Cardiac fibroblast (primary cell): ENCODE data around the gene CCL27.

Experiments
- DNase-seq, 2 donors: peaks; one replicate each; pipeline versions ENCODE4 v3.0.0 to v3.0.0-alpha.2; 2010; ENCODE audit warnings: low read depth in 2 of 2
- H3K4me3 ChIP-seq, 2 donors: replicated peaks in 1 of 2; 1 replicate in 1 of 2; 2 replicates in 1 of 2; pipeline ENCODE4 v1.5.1; 2011; ENCODE audit warnings: low read depth in 2 of 2, low read length in 2 of 2, mild to moderate bottlenecking in 2 of 2, moderate library complexity in 1 of 2
- TF ChIP-seq, protein P1 (sequence below): IDR thresholded peaks from one replicate; pipeline ENCODE4 v1.5.1; 2011; ENCODE audit warnings: low read depth, mild to moderate bottlenecking, low read length, inconsistent platforms

The CCL27 gene

GRCh38 chr9:34658461-34658860, 4.0 kb downstream of the CCL27 start:
- no peak overlapping the region for H3K4me3 ChIP-seq
- TF ChIP-seq, protein P1, sequence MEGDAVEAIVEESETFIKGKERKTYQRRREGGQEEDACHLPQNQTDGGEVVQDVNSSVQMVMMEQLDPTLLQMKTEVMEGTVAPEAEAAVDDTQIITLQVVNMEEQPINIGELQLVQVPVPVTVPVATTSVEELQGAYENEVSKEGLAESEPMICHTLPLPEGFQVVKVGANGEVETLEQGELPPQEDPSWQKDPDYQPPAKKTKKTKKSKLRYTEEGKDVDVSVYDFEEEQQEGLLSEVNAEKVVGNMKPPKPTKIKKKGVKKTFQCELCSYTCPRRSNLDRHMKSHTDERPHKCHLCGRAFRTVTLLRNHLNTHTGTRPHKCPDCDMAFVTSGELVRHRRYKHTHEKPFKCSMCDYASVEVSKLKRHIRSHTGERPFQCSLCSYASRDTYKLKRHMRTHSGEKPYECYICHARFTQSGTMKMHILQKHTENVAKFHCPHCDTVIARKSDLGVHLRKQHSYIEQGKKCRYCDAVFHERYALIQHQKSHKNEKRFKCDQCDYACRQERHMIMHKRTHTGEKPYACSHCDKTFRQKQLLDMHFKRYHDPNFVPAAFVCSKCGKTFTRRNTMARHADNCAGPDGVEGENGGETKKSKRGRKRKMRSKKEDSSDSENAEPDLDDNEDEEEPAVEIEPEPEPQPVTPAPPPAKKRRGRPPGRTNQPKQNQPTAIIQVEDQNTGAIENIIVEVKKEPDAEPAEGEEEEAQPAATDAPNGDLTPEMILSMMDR: no peak
- DNase-seq: no peak

- TF ChIP-seq, protein P1: no peak
- DNase-seq: no peak
- H3K4me3 ChIP-seq: no peak overlapping the region
Measured at GRCh38 chr9:34656992-34657391, 5.5 kb downstream of the CCL27 start.

- no peak overlapping the region for H3K4me3 ChIP-seq
- DNase-seq: no peak
- TF ChIP-seq, protein P1: no peak
Measured at GRCh38 chr9:34655394-34655793, 7.1 kb downstream of the CCL27 start.

- peak in 1 of 2 donors; percentile 91 for DNase-seq
- H3K4me3 ChIP-seq: no peak overlapping the region
Measured at GRCh38 chr9:34654323-34655051, 8.0 kb downstream of the CCL27 start.

GRCh38 chr9:34653151-34654072, 9.0 kb downstream of the CCL27 start:
- peak; percentile 49 to 74 for DNase-seq
- TF ChIP-seq, protein P1: no peak
- no peak overlapping the region for H3K4me3 ChIP-seq

More at GRCh38 chr9:34654323-34655051, 8.0 kb downstream of the CCL27 start:
- TF ChIP-seq, protein P1: no peak

GRCh38 chr9:34652602-34653000, 9.9 kb downstream of the CCL27 start:
- peak in 1 of 2 donors; percentile 31 for DNase-seq
- TF ChIP-seq, protein P1: no peak
- H3K4me3 ChIP-seq: peak overlapping the region; percentile 25 to 42
